Ectodermal cell (in vitro differentiated cells): Measurements from ENCODE around the gene TMPRSS11A.

Source experiments
- H3K27ac ChIP-seq: 2 replicates; pipeline ENCODE4 v1.7.0; 2013; ENCODE audit warnings: mild to moderate bottlenecking, low read depth, low read length; ENCODE audit not compliant: insufficient read depth, poor library complexity, severe bottlenecking
- H3K27me3 ChIP-seq: 2 replicates; pipeline ENCODE4 v1.7.0; 2013; ENCODE audit warnings: mild to moderate bottlenecking, low read length; ENCODE audit not compliant: insufficient read depth, control insufficient read depth, poor library complexity, severe bottlenecking
- H3K36me3 ChIP-seq: one replicate; pipeline ENCODE4 v1.7.0; 2013; ENCODE audit warnings: low read length; ENCODE audit not compliant: control insufficient read depth, insufficient read depth
- H3K4me1 ChIP-seq: one replicate; pipeline ENCODE4 v1.7.0; 2013; ENCODE audit warnings: low read length; ENCODE audit not compliant: control insufficient read depth, insufficient read depth
- H3K4me3 ChIP-seq: 2 replicates; pipeline ENCODE4 v1.7.0; 2013; ENCODE audit warnings: low read depth, low read length, control low read depth; ENCODE audit not compliant: insufficient read depth
- H3K9me3 ChIP-seq: 2 replicates; pipeline ENCODE4 v1.7.0; 2013; ENCODE audit warnings: mild to moderate bottlenecking, low read length, moderate library complexity; ENCODE audit not compliant: control insufficient read depth
- WGBS, 2 experiments: methylation state at CpG; one replicate each; pipeline ENCODE4 v1.1.7; 2013; ENCODE audit warnings: missing lambda C conversion rate in 2 of 2; 5-methylcytosine and 5-hydroxymethylcytosine counted together

TMPRSS11A gene

GRCh38 chr4:67880866-67881610 lies 82.3 kb downstream of the TMPRSS11A start:
- Histone ChIP-seq H3K36me3 (no peaks in the 10 kb centered on the region), H3K4me3 (no peak overlapping the region), H3K27me3 (no peaks in the 10 kb centered on the region), H3K4me1 (peaks cover 4% of the 10 kb centered on the region), H3K9me3 (no peaks in the 10 kb centered on the region), H3K27ac (no peak overlapping the region)
- WGBS, 2 experiments, result 82 to 86% methylated on average over 1 of the region's 1 CpG

- no peaks in the 10 kb centered on the region for H3K36me3 ChIP-seq
- H3K27me3 ChIP-seq, result no peaks in the 10 kb centered on the region
- peaks cover 4% of the 10 kb centered on the region for H3K4me1 ChIP-seq
- no peak overlapping the region for H3K27ac ChIP-seq
- H3K9me3 ChIP-seq, result no peaks in the 10 kb centered on the region
- H3K4me3 ChIP-seq, result no peak overlapping the region
- WGBS, 2 experiments, result 95 to 96% methylated on average over 3 of the region's 3 CpGs
Measured at GRCh38 chr4:67879486-67879885, 83.8 kb downstream of the TMPRSS11A start.

GRCh38 chr4:67877086-67877485 lies 86.2 kb downstream of the TMPRSS11A start:
- no peak overlapping the region for H3K27ac ChIP-seq
- WGBS, 2 experiments, result 95 to 97% methylated on average over 2 of the region's 3 CpGs
- H3K9me3 ChIP-seq, result no peaks in the 10 kb centered on the region
- H3K27me3 ChIP-seq, result no peaks in the 10 kb centered on the region
- H3K4me1 ChIP-seq, result peaks cover 4% of the 10 kb centered on the region
- H3K4me3 ChIP-seq, result no peak overlapping the region
- no peaks in the 10 kb centered on the region for H3K36me3 ChIP-seq

- Histone ChIP-seq H3K27me3 (no peaks in the 10 kb centered on the region), H3K4me3 (no peak overlapping the region), H3K36me3 (no peaks in the 10 kb centered on the region), H3K4me1 (no peaks in the 10 kb centered on the region), H3K9me3 (no peaks in the 10 kb centered on the region), H3K27ac (no peak overlapping the region)
- WGBS, 2 experiments, result 73 to 83% methylated on average over 2 of the region's 2 CpGs
Measured at GRCh38 chr4:67874986-67875385, 88.3 kb downstream of the TMPRSS11A start.

- Histone ChIP-seq H3K4me1 (no peaks in the 10 kb centered on the region), H3K27me3 (no peaks in the 10 kb centered on the region), H3K9me3 (no peaks in the 10 kb centered on the region), H3K27ac (no peak overlapping the region), H3K36me3 (no peaks in the 10 kb centered on the region), H3K4me3 (no peak overlapping the region)
- WGBS, 2 experiments, result 73 to 86% methylated on average over 1 of the region's 1 CpG
Measured at GRCh38 chr4:67873116-67873515, 90.2 kb downstream of the TMPRSS11A start.

GRCh38 chr4:67871867-67872266 lies 91.4 kb downstream of the TMPRSS11A start:
- H3K27me3 ChIP-seq, result no peaks in the 10 kb centered on the region
- no peaks in the 10 kb centered on the region for H3K36me3 ChIP-seq
- H3K27ac ChIP-seq, result no peak overlapping the region
- no peaks in the 10 kb centered on the region for H3K4me1 ChIP-seq
- no peak overlapping the region for H3K4me3 ChIP-seq
- no peaks in the 10 kb centered on the region for H3K9me3 ChIP-seq

- Histone ChIP-seq H3K9me3 (no peaks in the 10 kb centered on the region), H3K4me1 (no peaks in the 10 kb centered on the region), H3K4me3 (no peak overlapping the region), H3K27ac (no peak overlapping the region), H3K36me3 (no peaks in the 10 kb centered on the region), H3K27me3 (no peaks in the 10 kb centered on the region)
- WGBS, 2 experiments, result 87 to 100% methylated on average over 1 to 4 of the region's 4 CpGs
Measured at GRCh38 chr4:67869580-67870190, 93.6 kb downstream of the TMPRSS11A start.

- Histone ChIP-seq H3K9me3 (no peaks in the 10 kb centered on the region), H3K4me1 (no peaks in the 10 kb centered on the region), H3K27me3 (no peaks in the 10 kb centered on the region), H3K4me3 (no peak overlapping the region), H3K36me3 (no peaks in the 10 kb centered on the region), H3K27ac (no peak overlapping the region)
- 89 to 90% methylated on average over 5 of the region's 6 CpGs for WGBS, 2 experiments
Measured at GRCh38 chr4:67861513-67861912, 101.8 kb downstream of the TMPRSS11A start.
